Fibroblast of pulmonary artery (primary cell): ENCODE results near the gene PKP4.

ENCODE experiments used
- DNase-seq: peaks from one replicate; pipeline ENCODE4 v3.0.0-alpha.2; 2010; ENCODE audit warnings: low read depth
- H3K4me3 ChIP-seq: replicated peaks from 2 replicates; pipeline ENCODE4 v1.5.1; 2011; ENCODE audit warnings: low read depth, mild to moderate bottlenecking, control low read depth, low read length, moderate library complexity
- CTCF ChIP-seq: IDR thresholded peaks from 2 replicates; pipeline ENCODE4 v1.5.1; 2011; ENCODE audit warnings: mild to moderate bottlenecking, control low read depth, low read length, inconsistent platforms; ENCODE audit errors: missing control alignments

The PKP4 gene

GRCh38 chr2:158507679-158508078 is 50.9 kb downstream of the PKP4 start:
- no peak overlapping the region for H3K4me3 ChIP-seq
- TF ChIP-seq CTCF: no peak
- DNase-seq: no peak

- no peak for DNase-seq
- TF ChIP-seq CTCF: no peak
- no peak overlapping the region for H3K4me3 ChIP-seq
Measured at GRCh38 chr2:158509928-158510797, 53.4 kb downstream of the PKP4 start.

GRCh38 chr2:158510887-158511286 is 54.1 kb downstream of the PKP4 start:
- no peak for TF ChIP-seq CTCF

GRCh38 chr2:158511706-158512105 is 55.0 kb downstream of the PKP4 start:
- DNase-seq: no peak
- H3K4me3 ChIP-seq: no peak overlapping the region
- no peak for TF ChIP-seq CTCF

More at GRCh38 chr2:158510887-158511286, 54.1 kb downstream of the PKP4 start:
- H3K4me3 ChIP-seq: no peak overlapping the region
- no peak for DNase-seq

GRCh38 chr2:158512323-158512722 is 55.6 kb downstream of the PKP4 start:
- TF ChIP-seq CTCF: no peak
- no peak overlapping the region for H3K4me3 ChIP-seq
- no peak for DNase-seq

GRCh38 chr2:158513841-158514240 is 57.1 kb downstream of the PKP4 start:
- H3K4me3 ChIP-seq: no peak overlapping the region
- DNase-seq: no peak
- no peak for TF ChIP-seq CTCF

GRCh38 chr2:158518084-158518483 is 61.3 kb downstream of the PKP4 start:
- DNase-seq: peak; percentile 58

More at GRCh38 chr2:158518084-158518483, 61.3 kb downstream of the PKP4 start:
- TF ChIP-seq CTCF: no peak
- no peak overlapping the region for H3K4me3 ChIP-seq
